HepG2 (cell line): ENCODE data around the gene HES1. TPM values are rescaled to one million over a fixed set of nuclear protein-coding genes. Genes with fewer than 3 reads are reported as not detected.

Experiments used
- ATF6 ChIP-seq: sonication (generic); formaldehyde crosslinking; conservative IDR thresholded peaks from 2 replicates; pipeline ENCODE4 v1.4.0; 2020; ENCODE audit warnings: missing genetic modification reagents
- ATRX ChIP-seq: sonication (generic); formaldehyde crosslinking; IDR thresholded peaks from 2 replicates; pipeline ENCODE4 v1.4.0; 2020; ENCODE audit warnings: missing genetic modification reagents, borderline replicate concordance
- DMTF1 ChIP-seq: sonication (generic); formaldehyde crosslinking; IDR thresholded peaks from 2 replicates; pipeline ENCODE4 v1.4.0; 2020; ENCODE audit warnings: mild to moderate bottlenecking, missing genetic modification reagents
- E2F2 ChIP-seq: sonication (generic); formaldehyde crosslinking; IDR thresholded peaks from 2 replicates; pipeline ENCODE4 v1.4.0; 2020; ENCODE audit warnings: missing genetic modification reagents, borderline replicate concordance
- NR2C2 ChIP-seq: sonication (generic); formaldehyde crosslinking; IDR thresholded peaks from 2 replicates; pipeline ENCODE4 v1.4.0; 2020; ENCODE audit warnings: missing genetic modification reagents, mild to moderate bottlenecking, moderate library complexity, borderline replicate concordance
- NR2F1 ChIP-seq, 2 experiments: fragments of 450-650 bp in 1 of 2; formaldehyde crosslinking in 1 of 2; IDR thresholded peaks; 2 replicates each; pipeline versions ENCODE4 v1.5.0 to v1.6.1; 2016 to 2020; ENCODE audit warnings: mild to moderate bottlenecking in 1 of 2, missing compliant biosample characterization in 1 of 2, missing genetic modification reagents in 1 of 2, moderate library complexity in 1 of 2
- PBX2 ChIP-seq: IDR thresholded peaks from 2 replicates; pipeline ENCODE4 v1.6.1; 2016; ENCODE audit warnings: control low read depth
- POLR2AphosphoS5 ChIP-seq: IDR thresholded peaks from 2 replicates; pipeline ENCODE4 v1.6.1; 2012; ENCODE audit warnings: low read depth, low read length
- PPARG ChIP-seq: conservative IDR thresholded peaks from 2 replicates; pipeline ENCODE4 v1.6.1; 2016; ENCODE audit warnings: missing biosample characterization, missing genetic modification reagents
- RBFOX2 ChIP-seq: fragments of 200-400 bp; formaldehyde crosslinking; IDR thresholded peaks from 2 replicates; pipeline ENCODE4 v1.6.1; 2017; ENCODE audit warnings: low read depth, mild to moderate bottlenecking, low read length
- RXRA ChIP-seq: sonication (generic); formaldehyde crosslinking; IDR thresholded peaks from 2 replicates; pipeline ENCODE4 v1.5.1; 2020; ENCODE audit warnings: missing genetic modification reagents
- TAF1 ChIP-seq: sonication (generic); formaldehyde crosslinking; IDR thresholded peaks from 2 replicates; pipeline ENCODE4 v1.4.0; 2020; ENCODE audit warnings: missing genetic modification reagents
- ZNF136 ChIP-seq: sonication (generic); formaldehyde crosslinking; IDR thresholded peaks from 2 replicates; pipeline ENCODE4 v1.8.1; 2022; ENCODE audit warnings: low read depth, mild to moderate bottlenecking, moderate library complexity, missing genetic modification reagents
- ZNF276 ChIP-seq: sonication (generic); formaldehyde crosslinking; IDR thresholded peaks from 2 replicates; pipeline ENCODE4 v1.4.0; 2020; ENCODE audit warnings: mild to moderate bottlenecking, low read depth, missing genetic modification reagents
- ZNF597 ChIP-seq: sonication (generic); formaldehyde crosslinking; IDR thresholded peaks from 2 replicates; pipeline ENCODE4 v1.5.0; 2020; ENCODE audit warnings: missing genetic modification reagents
- ZNF616 ChIP-seq: sonication (generic); formaldehyde crosslinking; IDR thresholded peaks from 2 replicates; pipeline ENCODE4 v1.5.0; 2020; ENCODE audit warnings: low read depth, mild to moderate bottlenecking, missing genetic modification reagents
- ZNF639 ChIP-seq: conservative IDR thresholded peaks from 2 replicates; pipeline ENCODE4 v1.6.1; 2018; ENCODE audit warnings: missing genetic modification reagents
- ZNF850 ChIP-seq: sonication (generic); formaldehyde crosslinking; conservative IDR thresholded peaks from 2 replicates; pipeline ENCODE4 v1.9.0; 2021; ENCODE audit warnings: mild to moderate bottlenecking, missing genetic modification reagents
- polyA plus RNA-seq, 8 experiments: library from polyadenylated mRNA; depleted of rRNA in 3 of 8; stranded (reverse) in 7 of 8; unstranded in 1 of 8; fragments of >200 nt; fragmentation: Illumina TruSeq in 4 of 8; extraction: Trizol in 4 of 8; gene quantifications; 2 replicates each; pipeline versions ENCODE4 v1.2.1 to v1.2.3, GENCODE V29; 2011 to 2016; ENCODE audit warnings: low read depth in 4 of 8, missing spikeins in 1 of 8, mixed read lengths in 1 of 8; ENCODE audit not compliant: insufficient read depth in 1 of 8
- total RNA-seq, 5 experiments: library from RNA; depleted of rRNA; stranded (reverse); fragments of >200 nt; fragmentation: Illumina TruSeq; extraction: Trizol; gene quantifications; 2 replicates each; pipeline ENCODE4 v1.2.3, GENCODE V29; 2016; ENCODE audit warnings: low read depth in 1 of 5

Gene HES1
- total and polyA plus RNA-seq, 2 of the 13 experiments (the other 11 are each of a cell fraction or from before 2014, with no cell fraction given) = 15.4 to 19.8 TPM

- TF ChIP-seq ZNF639 (CRISPR knock-in tag) = no peak
- TF ChIP-seq PBX2 = no peak
- peak; percentile 41; the same call in 1 of the 2 replicates for TF ChIP-seq POLR2AphosphoS5
- no peak; the same call in 1 of the 2 replicates for TF ChIP-seq E2F2 (CRISPR knock-in tag)
- TF ChIP-seq NR2C2 (CRISPR knock-in tag) = no peak
- no peak for TF ChIP-seq ATRX (CRISPR knock-in tag)
- peak; percentile 94 for TF ChIP-seq RBFOX2
- no peak for TF ChIP-seq DMTF1 (CRISPR knock-in tag)
- no peak for TF ChIP-seq ZNF616 (CRISPR knock-in tag)
- peak; percentile 59; the same call in 1 of the 2 replicates for TF ChIP-seq TAF1 (CRISPR knock-in tag)
- TF ChIP-seq PPARG (CRISPR knock-in tag) = 0 out of 2 replicates have a peak, but pooled peaks have one; percentile 0
- TF ChIP-seq RXRA (CRISPR knock-in tag) = no peak
- TF ChIP-seq ZNF136 (CRISPR knock-in tag) = no peak
- TF ChIP-seq ZNF276 (CRISPR knock-in tag) = no peak
- TF ChIP-seq NR2F1 (CRISPR knock-in tag; IDR thresholded peaks at IDR 0.05) = peak in 1 of 2 experiments; percentile 57; a peak in 2 of 4 replicates
- TF ChIP-seq ZNF850 (CRISPR knock-in tag) = peak; percentile 55; the same call in 1 of the 2 replicates
- no peak for TF ChIP-seq ATF6 (CRISPR knock-in tag)
- TF ChIP-seq ZNF597 (CRISPR knock-in tag) = no peak
These were observed 1.7 kb upstream of the HES1 start (continued) for GRCh38 chr3:194134231-194134756.
